PC-3 (cell line): ENCODE results near the gene PSPN. TPM values are rescaled to one million over a fixed set of nuclear protein-coding genes. Genes with fewer than 3 reads are reported as not detected.

Experiments used
- ATAC-seq: fragments of 200-7000 bp; cut with Tn5 transposase; 2 replicates; pipeline ENCODE4 v1.9.1; 2020; ENCODE audit warnings: mild to moderate bottlenecking, moderate library complexity
- BruUV-seq: library from RNA; stranded (reverse); fragments of 400-500 nt; replicated peaks from 2 replicates; lab custom pipeline; 2021; lab: Mats Ljungman, UMichigan
- CTCF ChIA-PET: fragments of 300-600 bp; sonication (Branson Sonifier 250); formaldehyde crosslinking; loops from one replicate; lab custom pipeline; 2022; ENCODE audit warnings: antibody characterized with exemption; lab: Charles Lee
- POLR2A ChIA-PET: fragments of 300-600 bp; sonication (Branson Sonifier 250); formaldehyde crosslinking; loops from one replicate; lab custom pipeline; 2022; ENCODE audit warnings: antibody characterized with exemption; ENCODE audit not compliant: unreplicated experiment; lab: Charles Lee
- DNase-seq: peaks from one replicate; pipeline ENCODE4 v3.0.0-alpha.2; 2015
- H2AFZ ChIP-seq: fragments of 300-600 bp; sonication (generic); 2 replicates; pipeline ENCODE4 v1.6.0; 2016; ENCODE audit warnings: antibody characterized with exemption, low read length
- H3F3A ChIP-seq: fragments of 300-600 bp; sonication (generic); one replicate; pipeline ENCODE4 v1.6.0; 2017; ENCODE audit warnings: antibody characterized with exemption, low read length, control low read depth, mild to moderate bottlenecking; ENCODE audit not compliant: unreplicated experiment
- H3K27ac ChIP-seq: fragments of 300-600 bp; sonication (generic); 2 replicates; pipeline ENCODE4 v1.5.1; 2016; ENCODE audit warnings: mild to moderate bottlenecking, low read length
- H3K27me3 ChIP-seq: fragments of 300-600 bp; sonication (generic); 2 replicates; pipeline ENCODE4 v1.6.1; 2016; ENCODE audit warnings: low read length, mixed read lengths
- H3K36me3 ChIP-seq: fragments of 300-600 bp; sonication (generic); 2 replicates; pipeline ENCODE4 v1.6.1; 2016; ENCODE audit warnings: low read depth, mixed run types, low read length, mixed read lengths
- H3K4me1 ChIP-seq: fragments of 300-600 bp; sonication (generic); 2 replicates; pipeline ENCODE4 v1.5.1; 2016; ENCODE audit warnings: low read length; ENCODE audit not compliant: insufficient read depth
- H3K4me2 ChIP-seq: fragments of 300-600 bp; sonication (generic); 2 replicates; pipeline ENCODE4 v1.6.0; 2016; ENCODE audit warnings: low read length
- H3K4me3 ChIP-seq: fragments of 300-600 bp; sonication (generic); 2 replicates; pipeline ENCODE4 v1.5.1; 2016; ENCODE audit warnings: mild to moderate bottlenecking, low read length, mixed read lengths
- H3K79me2 ChIP-seq: fragments of 300-600 bp; sonication (generic); 2 replicates; pipeline ENCODE4 v1.6.1; 2017; ENCODE audit warnings: low read length, mixed read lengths
- H3K9ac ChIP-seq: fragments of 300-600 bp; sonication (generic); 2 replicates; pipeline ENCODE4 v1.6.0; 2016; ENCODE audit warnings: mild to moderate bottlenecking, low read length
- H3K9me2 ChIP-seq: fragments of 300-600 bp; sonication (generic); replicated peaks from 2 replicates; pipeline ENCODE4 v1.6.1; 2016; ENCODE audit warnings: mixed run types, low read length, mixed read lengths
- H3K9me3 ChIP-seq: fragments of 300-600 bp; sonication (generic); 2 replicates; pipeline ENCODE4 v1.6.1; 2016; ENCODE audit warnings: low read length, mixed read lengths
- H4K20me1 ChIP-seq: fragments of 300-600 bp; sonication (generic); 2 replicates; pipeline ENCODE4 v1.6.1; 2016; ENCODE audit warnings: low read length, mixed read lengths
- EZH2 ChIP-seq: fragments of 300-600 bp; sonication (generic); IDR thresholded peaks from one replicate; pipeline ENCODE4 v1.6.1; 2017; ENCODE audit warnings: antibody characterized with exemption, mild to moderate bottlenecking, low read length; ENCODE audit not compliant: unreplicated experiment
- EZH2phosphoT487 ChIP-seq: fragments of 300-600 bp; sonication (generic); IDR thresholded peaks from 2 replicates; pipeline ENCODE4 v1.6.1; 2018; ENCODE audit warnings: mild to moderate bottlenecking, antibody characterized with exemption, low read length, borderline replicate concordance
- intact Hi-C: fragments of 100-400 bp; cut with micrococcal nuclease; formaldehyde crosslinking; loops from 2 replicates; pipeline ENCODE4 v1.9.0; 2023
- total RNA-seq: library from RNA; depleted of rRNA; stranded (reverse); fragments of >200 nt; gene quantifications from 2 replicates; pipeline ENCODE4 v1.2.3, GENCODE V29; 2014
- TF ChIP-seq, protein P1 (sequence below): fragments of 300-600 bp; sonication (generic); conservative IDR thresholded peaks from 2 replicates; pipeline ENCODE4 v1.5.1; 2017; ENCODE audit warnings: antibody characterized with exemption, low read depth, mild to moderate bottlenecking, low read length

PSPN gene
- total RNA-seq, 1 experiment from 2014 or later, result 3.1 TPM

DNA sequence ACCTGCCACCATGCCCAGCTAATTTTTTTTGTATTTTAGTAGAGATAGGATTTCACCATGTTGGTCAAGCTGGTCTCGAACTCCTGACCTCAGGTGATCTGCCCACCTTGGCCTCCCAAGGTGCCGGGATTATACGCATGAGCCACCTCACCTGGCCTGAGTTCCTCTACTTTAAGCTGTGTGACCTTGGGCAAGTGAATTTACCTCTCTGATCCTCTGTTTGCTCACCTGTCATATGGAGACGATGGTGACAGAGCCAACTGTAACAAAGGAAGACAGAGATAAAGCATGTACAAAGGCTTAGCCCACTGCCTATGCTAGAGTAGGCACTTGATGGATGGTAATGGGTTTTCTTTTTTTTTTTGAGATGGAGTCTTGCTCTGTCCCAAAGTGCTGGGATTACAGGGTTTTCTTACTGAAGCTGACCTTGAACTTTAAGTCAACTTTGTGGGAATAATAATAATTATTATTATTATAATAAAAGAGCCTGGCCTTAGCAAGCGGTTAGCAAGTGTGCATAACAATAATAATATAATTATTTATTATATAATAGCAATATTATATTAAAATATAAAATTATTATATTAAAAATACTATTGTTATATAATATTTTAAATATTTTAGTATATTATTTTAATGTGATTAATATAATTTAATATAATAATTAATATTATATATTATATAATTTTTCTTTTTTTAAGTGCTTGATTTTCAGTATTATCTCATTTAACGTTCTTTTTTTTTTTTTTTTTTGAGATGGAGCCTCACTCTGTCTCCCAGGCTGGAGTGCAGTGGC, 41.0 kb downstream of the PSPN start:
- CTCF ChIA-PET, result no interaction called here
- Histone ChIP-seq H3K27me3 (no peaks in the 10 kb centered on the region), H3K9me3 (no peaks in the 10 kb centered on the region), H3K4me3 (no peak overlapping the region), H3K27ac (no peak overlapping the region), H3F3A (no peaks in the 10 kb centered on the region), H3K9ac (no peak overlapping the region), H4K20me1 (no peaks in the 10 kb centered on the region), H3K36me3 (no peaks in the 10 kb centered on the region), H3K9me2 (no peaks in the 10 kb centered on the region), H2AFZ (no peak overlapping the region), H3K4me2 (no peak overlapping the region), H3K79me2 (no peaks in the 10 kb centered on the region), H3K4me1 (no peaks in the 10 kb centered on the region; the same call in 1 of the 2 replicates)
- intact Hi-C loops, result no loop called here
- no peak for TF ChIP-seq EZH2phosphoT487
- TF ChIP-seq, protein P1, sequence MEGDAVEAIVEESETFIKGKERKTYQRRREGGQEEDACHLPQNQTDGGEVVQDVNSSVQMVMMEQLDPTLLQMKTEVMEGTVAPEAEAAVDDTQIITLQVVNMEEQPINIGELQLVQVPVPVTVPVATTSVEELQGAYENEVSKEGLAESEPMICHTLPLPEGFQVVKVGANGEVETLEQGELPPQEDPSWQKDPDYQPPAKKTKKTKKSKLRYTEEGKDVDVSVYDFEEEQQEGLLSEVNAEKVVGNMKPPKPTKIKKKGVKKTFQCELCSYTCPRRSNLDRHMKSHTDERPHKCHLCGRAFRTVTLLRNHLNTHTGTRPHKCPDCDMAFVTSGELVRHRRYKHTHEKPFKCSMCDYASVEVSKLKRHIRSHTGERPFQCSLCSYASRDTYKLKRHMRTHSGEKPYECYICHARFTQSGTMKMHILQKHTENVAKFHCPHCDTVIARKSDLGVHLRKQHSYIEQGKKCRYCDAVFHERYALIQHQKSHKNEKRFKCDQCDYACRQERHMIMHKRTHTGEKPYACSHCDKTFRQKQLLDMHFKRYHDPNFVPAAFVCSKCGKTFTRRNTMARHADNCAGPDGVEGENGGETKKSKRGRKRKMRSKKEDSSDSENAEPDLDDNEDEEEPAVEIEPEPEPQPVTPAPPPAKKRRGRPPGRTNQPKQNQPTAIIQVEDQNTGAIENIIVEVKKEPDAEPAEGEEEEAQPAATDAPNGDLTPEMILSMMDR, result no peak
- no peak for TF ChIP-seq EZH2
- POLR2A ChIA-PET, result no interaction called here
- BruUV-seq, result no TSS peak
- ATAC-seq (no peak), DNase-seq (no peak)

- Histone ChIP-seq H4K20me1 (no peaks in the 10 kb centered on the region), H3K36me3 (no peaks in the 10 kb centered on the region), H3K9ac (no peak within 1 kb of the TSS), H3K9me3 (no peaks in the 10 kb centered on the region), H3K4me1 (no peaks in the 10 kb centered on the region; the same call in 1 of the 2 replicates), H3F3A (no peaks in the 10 kb centered on the region), H3K4me2 (no peak within 1 kb of the TSS), H3K79me2 (no peaks in the 10 kb centered on the region), H3K4me3 (no peak within 1 kb of the TSS), H2AFZ (peak within 1 kb of the TSS; percentile 33; the same call in 1 of the 2 replicates), H3K27me3 (no peaks in the 10 kb centered on the region), H3K9me2 (no peaks in the 10 kb centered on the region), H3K27ac (no peak within 1 kb of the TSS)
- intact Hi-C loops, result no loop called here
- CTCF ChIA-PET, result interaction anchor here (0.5 kb wide), 1 partner anchor 50 kb away, joined by 7 read pairs; no protein-coding TSS in a partner anchor
- POLR2A ChIA-PET, result no interaction called here
- BruUV-seq, result no TSS peak
- ATAC-seq, result peak; percentile 49
- DNase-seq, result peak; percentile 25
- no peak for TF ChIP-seq EZH2phosphoT487
- TF ChIP-seq, protein P1, result no peak
- TF ChIP-seq EZH2, result no peak
These were observed 42.3 kb downstream of the PSPN start, which contains the start of gene ACER1 for GRCh38 chr19:6333439-6333838. TSS of gene ACER1 (minus strand) at chr19:6333612. CDS start at chr19:6333551, 61 bp downstream.

- Histone ChIP-seq H2AFZ (no peak overlapping the region), H3K9ac (no peak overlapping the region), H4K20me1 (no peaks in the 10 kb centered on the region), H3K36me3 (no peaks in the 10 kb centered on the region), H3K27ac (no peak overlapping the region), H3K79me2 (no peaks in the 10 kb centered on the region), H3K9me3 (no peaks in the 10 kb centered on the region), H3K4me2 (no peak overlapping the region), H3K4me1 (no peaks in the 10 kb centered on the region), H3F3A (no peaks in the 10 kb centered on the region), H3K27me3 (peaks cover 9% of the 10 kb centered on the region; the same call in 1 of the 2 replicates), H3K9me2 (no peaks in the 10 kb centered on the region), H3K4me3 (no peak overlapping the region)
- no peak for DNase-seq
- ATAC-seq, result no peak
- ChIA-PET CTCF (no interaction called here), POLR2A (no interaction called here)
- no TSS peak for BruUV-seq
- TF ChIP-seq EZH2 (no peak), EZH2phosphoT487 (no peak)
- TF ChIP-seq, protein P1, result no peak
- intact Hi-C loops, result no loop called here
These were observed 48.9 kb downstream of the PSPN start for GRCh38 chr19:6326815-6327214.
